Colonic mucosa (tissue), 4 donors: ENCODE results near the gene FOXC2. TPM values are rescaled to one million over a fixed set of nuclear protein-coding genes. Genes with fewer than 3 reads are reported as not detected.

Experiments
- DNase-seq: peaks from one replicate; pipeline ENCODE4 v3.0.0-alpha.2; 2020
- H3K27ac ChIP-seq: fragments of 200-600 bp; one replicate; pipeline ENCODE4 v1.8.0; 2021
- H3K27me3 ChIP-seq: fragments of 200-600 bp; one replicate; pipeline ENCODE4 v1.8.0; 2021
- H3K36me3 ChIP-seq: fragments of 200-600 bp; one replicate; pipeline ENCODE4 v1.8.0; 2021
- H3K4me1 ChIP-seq: fragments of 200-600 bp; one replicate; pipeline ENCODE4 v1.8.0; 2021; ENCODE audit warnings: mild to moderate bottlenecking
- H3K4me3 ChIP-seq: fragments of 200-600 bp; one replicate; pipeline ENCODE4 v1.8.0; 2021
- H3K9ac ChIP-seq, 2 donors: one replicate each; pipeline ENCODE4 v1.7.0; 2013; ENCODE audit warnings: control low read depth in 2 of 2, low read depth in 2 of 2, low read length in 2 of 2
- H3K9me3 ChIP-seq: fragments of 200-600 bp; one replicate; pipeline ENCODE4 v1.8.0; 2021
- intact Hi-C: fragments of 100-400 bp; cut with DNase I; formaldehyde crosslinking; loops from one replicate; pipeline ENCODE4 v1.14.1; 2022
- total RNA-seq, 2 donors: library from RNA; stranded (reverse); fragmentation: NEBNext Ultra II Directional in 1 of 2; extraction: Animal tissue kit (Norgen Biotek cat#: 25700) in 1 of 2; gene quantifications; one replicate each; pipeline ENCODE4 v1.2.1, GENCODE V29; 2021
- TF ChIP-seq, protein P1 (sequence below): fragments of 200-600 bp; IDR thresholded peaks from one replicate; pipeline ENCODE4 v1.8.0; 2022; ENCODE audit warnings: antibody characterized with exemption, mild to moderate bottlenecking
- donor health status: healthy.
- donor health status: DM: no; HTN: no; CAD: no.
- donor health status: DM: no; HTN: no; CAD: no.

FOXC2 gene
- total RNA-seq, 2 donors from 2014 or later = 0.11 to 0.22 TPM

DNA sequence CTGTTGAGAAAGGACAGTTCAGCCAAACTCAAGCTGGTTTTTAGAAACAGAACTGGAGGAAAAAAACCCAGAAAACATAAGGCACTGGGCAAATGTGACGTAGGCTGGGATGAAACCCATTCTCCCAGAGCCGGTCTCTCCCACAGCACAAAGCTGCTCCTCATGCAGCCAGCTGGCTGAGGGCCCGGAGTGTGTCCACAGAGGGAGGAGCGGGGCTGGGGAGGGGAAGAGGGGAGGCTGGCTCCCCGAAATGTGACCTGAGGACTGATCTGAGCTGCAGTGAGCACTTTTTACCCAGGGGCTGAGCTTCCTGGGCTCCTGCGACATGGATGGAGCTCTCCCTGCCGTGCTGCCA lies 35.5 kb upstream of the FOXC2 start:
- Histone ChIP-seq H3K4me3 (no peak overlapping the region), H3K4me1 (no peaks in the 10 kb centered on the region), H3K27ac (no peak overlapping the region), H3K36me3 (no peaks in the 10 kb centered on the region), H3K9me3 (no peaks in the 10 kb centered on the region), H3K9ac (no peak overlapping the region), H3K27me3 (no peaks in the 10 kb centered on the region)
- DNase-seq = peak; percentile 57
- TF ChIP-seq, protein P1, sequence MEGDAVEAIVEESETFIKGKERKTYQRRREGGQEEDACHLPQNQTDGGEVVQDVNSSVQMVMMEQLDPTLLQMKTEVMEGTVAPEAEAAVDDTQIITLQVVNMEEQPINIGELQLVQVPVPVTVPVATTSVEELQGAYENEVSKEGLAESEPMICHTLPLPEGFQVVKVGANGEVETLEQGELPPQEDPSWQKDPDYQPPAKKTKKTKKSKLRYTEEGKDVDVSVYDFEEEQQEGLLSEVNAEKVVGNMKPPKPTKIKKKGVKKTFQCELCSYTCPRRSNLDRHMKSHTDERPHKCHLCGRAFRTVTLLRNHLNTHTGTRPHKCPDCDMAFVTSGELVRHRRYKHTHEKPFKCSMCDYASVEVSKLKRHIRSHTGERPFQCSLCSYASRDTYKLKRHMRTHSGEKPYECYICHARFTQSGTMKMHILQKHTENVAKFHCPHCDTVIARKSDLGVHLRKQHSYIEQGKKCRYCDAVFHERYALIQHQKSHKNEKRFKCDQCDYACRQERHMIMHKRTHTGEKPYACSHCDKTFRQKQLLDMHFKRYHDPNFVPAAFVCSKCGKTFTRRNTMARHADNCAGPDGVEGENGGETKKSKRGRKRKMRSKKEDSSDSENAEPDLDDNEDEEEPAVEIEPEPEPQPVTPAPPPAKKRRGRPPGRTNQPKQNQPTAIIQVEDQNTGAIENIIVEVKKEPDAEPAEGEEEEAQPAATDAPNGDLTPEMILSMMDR = no peak
- intact Hi-C loops = no loop called here

GRCh38 chr16:86531641-86532525 lies 34.7 kb upstream of the FOXC2 start:
- TF ChIP-seq, protein P1 = no peak
- H3K27me3 ChIP-seq = no peaks in the 10 kb centered on the region
- H3K27ac ChIP-seq = no peak overlapping the region
- peak overlapping the region in 1 of 2 donors; percentile 18 for H3K9ac ChIP-seq
- DNase-seq = no peak
- no peaks in the 10 kb centered on the region for H3K4me1 ChIP-seq
- H3K4me3 ChIP-seq = no peak overlapping the region
- no peaks in the 10 kb centered on the region for H3K36me3 ChIP-seq
- intact Hi-C loops = no loop called here
- H3K9me3 ChIP-seq = no peaks in the 10 kb centered on the region

DNA sequence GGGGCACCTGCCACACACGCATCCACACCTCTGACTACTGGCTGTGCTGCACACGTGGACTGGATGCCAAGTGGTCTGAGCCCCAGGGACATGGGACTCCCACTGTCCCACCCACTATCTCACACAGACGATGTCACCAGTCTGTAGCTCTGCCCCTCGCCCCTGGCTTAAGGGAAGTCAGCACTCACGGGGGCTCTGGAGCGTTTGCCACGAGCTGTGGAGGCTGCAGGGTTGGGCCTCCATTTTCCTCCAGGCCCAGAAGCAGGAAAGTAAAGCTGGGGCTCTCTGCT lies 34.2 kb upstream of the FOXC2 start:
- Histone ChIP-seq H3K9ac (no peak overlapping the region), H3K27me3 (no peaks in the 10 kb centered on the region), H3K4me1 (no peaks in the 10 kb centered on the region), H3K4me3 (no peak overlapping the region), H3K36me3 (no peaks in the 10 kb centered on the region), H3K9me3 (no peaks in the 10 kb centered on the region), H3K27ac (no peak overlapping the region)
- TF ChIP-seq, protein P1 = no peak
- no peak for DNase-seq
- intact Hi-C loops = no loop called here

DNA sequence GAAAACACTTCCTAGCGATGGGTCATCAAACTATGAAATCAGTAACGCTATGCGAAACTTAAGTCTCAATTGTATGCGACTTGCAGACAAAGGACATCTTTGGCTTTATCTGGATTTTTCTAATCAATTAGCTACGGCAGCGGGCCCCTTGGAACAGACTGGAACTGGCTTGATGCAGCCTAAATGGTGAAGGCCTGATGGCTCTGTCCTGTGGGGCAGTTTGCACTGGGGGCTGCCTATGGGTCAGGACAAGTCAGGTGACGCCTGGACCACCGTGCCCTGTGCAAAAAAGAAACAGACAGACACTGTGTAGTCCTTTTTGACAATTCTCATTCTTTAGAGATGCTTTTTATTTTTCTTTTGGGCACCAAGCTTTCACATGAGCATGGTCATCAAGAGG lies 33.6 kb upstream of the FOXC2 start:
- Histone ChIP-seq H3K9me3 (no peaks in the 10 kb centered on the region), H3K27me3 (no peaks in the 10 kb centered on the region), H3K36me3 (no peaks in the 10 kb centered on the region), H3K4me3 (no peak overlapping the region), H3K4me1 (no peaks in the 10 kb centered on the region), H3K9ac (no peak overlapping the region), H3K27ac (no peak overlapping the region)
- no peak for DNase-seq
- TF ChIP-seq, protein P1 = no peak
- intact Hi-C loops = no loop called here

- Histone ChIP-seq H3K27me3 (no peaks in the 10 kb centered on the region), H3K4me1 (no peaks in the 10 kb centered on the region), H3K27ac (no peak overlapping the region), H3K9ac (no peak overlapping the region), H3K36me3 (no peaks in the 10 kb centered on the region), H3K4me3 (no peak overlapping the region), H3K9me3 (no peaks in the 10 kb centered on the region)
- TF ChIP-seq, protein P1 = no peak
- no peak for DNase-seq
- intact Hi-C loops = no loop called here
Measured at GRCh38 chr16:86533767-86534351, 32.8 kb upstream of the FOXC2 start.
